K562 (cell line): ENCODE results near the gene SEC22A. TPM values are rescaled to one million over a fixed set of nuclear protein-coding genes. Genes with fewer than 3 reads are reported as not detected.

Source experiments
- ATAC-seq: fragments of 200-7000 bp; cut with Tn5 transposase; 3 replicates; pipeline ENCODE4 v1.9.1; 2020; ENCODE audit warnings: moderate library complexity
- BruUV-seq: library from RNA; stranded (reverse); fragments of 400-500 nt; replicated peaks from 2 replicates; lab custom pipeline; 2021; lab: Mats Ljungman, UMichigan
- CTCF ChIA-PET: fragments of 300-600 bp; formaldehyde crosslinking; extraction: SDS; loops from one replicate; lab custom pipeline; 2021; ENCODE audit warnings: low intra/inter-chr PET ratio; lab: Yijun Ruan, JAX
- POLR2A ChIA-PET: fragments of 300-600, 350-650 bp; sonication (Branson Sonifier 250); formaldehyde crosslinking; extraction: SDS; loops from one replicate; lab custom pipeline; 2021; ENCODE audit warnings: antibody characterized with exemption, inconsistent platforms; lab: Yijun Ruan, JAX
- DNase-seq, 4 experiments: peaks; one replicate each; pipeline versions ENCODE4 v3.0.0 to v3.0.0-alpha.2; 2011 to 2018; ENCODE audit warnings: low spot score in 3 of 4, mixed read lengths in 3 of 4; ENCODE audit errors: extremely low read depth in 1 of 4
- FAIRE-seq: peaks from 2 replicates; lab custom pipeline; 2011; peaks lifted over from hg19 to GRCh38; lab: Jason Lieb, UNC
- H2AFZ ChIP-seq: 2 replicates; pipeline ENCODE4 v1.6.0; 2011; ENCODE audit warnings: low read depth, low read length, control low read depth, inconsistent platforms
- H3K27ac ChIP-seq: fragments of 200-600 bp; 3 replicates; pipeline ENCODE4 v1.8.0; 2011; ENCODE audit warnings: low read depth, mild to moderate bottlenecking, control low read depth, inconsistent platforms, low read length, moderate library complexity, mixed read lengths; ENCODE audit errors: extremely low read depth
- H3K27me3 ChIP-seq, 2 experiments: fragments of 300-600 bp in 1 of 2; 2 replicates in 1 of 2; 3 replicates in 1 of 2; pipeline versions ENCODE4 v1.6.0 to v1.8.0; 2011; ENCODE audit warnings: inconsistent platforms in 2 of 2, low read length in 2 of 2, mild to moderate bottlenecking in 1 of 2, mixed read lengths in 1 of 2, moderate library complexity in 1 of 2; ENCODE audit not compliant: control insufficient read depth in 2 of 2, insufficient read depth in 2 of 2
- H3K36me3 ChIP-seq: fragments of 300-600 bp; 3 replicates; pipeline ENCODE4 v1.8.0; 2011; ENCODE audit warnings: mild to moderate bottlenecking, low read length, inconsistent platforms; ENCODE audit not compliant: control insufficient read depth, insufficient read depth
- H3K4me1 ChIP-seq, 2 experiments: fragments of 200-600 bp in 1 of 2; replicated peaks in 1 of 2; 2 replicates in 1 of 2; 3 replicates in 1 of 2; pipeline versions ENCODE4 v1.5.1 to v1.8.0; 2011; ENCODE audit warnings: inconsistent platforms in 2 of 2, low read length in 2 of 2, mild to moderate bottlenecking in 1 of 2, mixed read lengths in 1 of 2, moderate library complexity in 1 of 2; ENCODE audit not compliant: control insufficient read depth in 2 of 2, insufficient read depth in 2 of 2
- H3K4me2 ChIP-seq: 2 replicates; pipeline ENCODE4 v1.6.1; 2011; ENCODE audit warnings: low read length, control low read depth, inconsistent platforms, mixed read lengths; ENCODE audit not compliant: insufficient read depth
- H3K4me3 ChIP-seq: fragments of 200-600 bp; sonication (generic), shearing (Covaris generic); 2 replicates; pipeline ENCODE4 v1.5.1; 2016; ENCODE audit warnings: control low read depth, inconsistent platforms
- H3K79me2 ChIP-seq: fragments of 200-600 bp; 3 replicates; pipeline ENCODE4 v1.8.0; 2011; ENCODE audit warnings: low read length, inconsistent platforms; ENCODE audit not compliant: control insufficient read depth, insufficient read depth
- H3K9ac ChIP-seq, 2 experiments: 2 replicates each; pipeline versions ENCODE4 v1.6.0 to v1.6.1; 2011; ENCODE audit warnings: low read depth in 2 of 2, low read length in 2 of 2, control low read depth in 1 of 2, inconsistent platforms in 1 of 2, mild to moderate bottlenecking in 1 of 2, mixed read lengths in 1 of 2; ENCODE audit not compliant: insufficient read depth in 1 of 2
- H3K9me1 ChIP-seq: one replicate; pipeline ENCODE4 v1.6.0; 2011; ENCODE audit warnings: inconsistent platforms, mild to moderate bottlenecking, low read length, moderate library complexity; ENCODE audit not compliant: control insufficient read depth, insufficient read depth
- H3K9me3 ChIP-seq: replicated peaks from 2 replicates; pipeline ENCODE4 v1.5.1; 2011; ENCODE audit warnings: low read depth, low read length, inconsistent platforms; ENCODE audit not compliant: control insufficient read depth, insufficient read depth
- H4K20me1 ChIP-seq: replicated peaks from 2 replicates; pipeline ENCODE4 v1.6.1; 2011; ENCODE audit warnings: low read length, inconsistent platforms, mixed read lengths; ENCODE audit not compliant: control insufficient read depth, insufficient read depth
- BRF1 ChIP-seq: IDR thresholded peaks from 3 replicates; pipeline ENCODE4 v1.6.1; 2011; ENCODE audit warnings: borderline replicate concordance, mild to moderate bottlenecking; ENCODE audit not compliant: insufficient read length; ENCODE audit errors: extremely low read depth
- DIDO1 ChIP-seq: fragments of 450-650 bp; IDR thresholded peaks from 2 replicates; pipeline ENCODE4 v1.6.1; 2016; ENCODE audit warnings: low read depth, missing biosample characterization, missing genetic modification characterization
- DNMT1 ChIP-seq: fragments of 450-650 bp; IDR thresholded peaks from 2 replicates; pipeline ENCODE4 v1.6.1; 2016; ENCODE audit warnings: antibody characterized with exemption, mild to moderate bottlenecking
- SMARCA5 ChIP-seq: fragments of 450-650 bp; IDR thresholded peaks from 2 replicates; pipeline ENCODE4 v1.6.1; 2016
- SOX6 ChIP-seq: fragments of 450-650 bp; IDR thresholded peaks from 2 replicates; pipeline ENCODE4 v1.6.1; 2014; ENCODE audit warnings: mild to moderate bottlenecking
- TCF7 ChIP-seq: sonication (generic); IDR thresholded peaks from 2 replicates; pipeline ENCODE4 v1.6.1; 2016; ENCODE audit warnings: antibody characterized with exemption, borderline replicate concordance
- WGBS: fragments of 100-300 bp; shearing (Covaris generic); methylation state at CpG from one replicate; pipeline ENCODE4 v1.1.6; 2016; ENCODE audit warnings: low coverage, mixed read lengths; ENCODE audit not compliant: insufficient coverage; ENCODE audit errors: missing lambda C conversion rate; 5-methylcytosine and 5-hydroxymethylcytosine counted together
- in situ Hi-C: fragments of 300-500 bp; cut with MboI; formaldehyde crosslinking; loops from 4 replicates; pipeline ENCODE4 v1.15.0; 2018; ENCODE audit warnings: inconsistent platforms, mixed read lengths
- intact Hi-C: fragments of 100-400 bp; cut with micrococcal nuclease; formaldehyde crosslinking; loops from 2 replicates; pipeline ENCODE4 v1.14.2; 2022
- polyA plus RNA-seq, 8 experiments: library from polyadenylated mRNA; depleted of rRNA in 4 of 8; stranded (reverse) in 5 of 8; unstranded in 3 of 8; fragments of >200 nt; fragmentation: Nextera tagmentation in 2 of 8; fragmentation: Illumina TruSeq in 1 of 8; extraction: Ambion mirVana in 2 of 8; extraction: Trizol in 1 of 8; gene quantifications; 2 replicates each; pipeline versions ENCODE4 v1.2.1 to v1.2.3, GENCODE V29; 2011 to 2014; ENCODE audit warnings: inconsistent platforms in 1 of 8, missing spikeins in 1 of 8
- total RNA-seq, 7 experiments: library from RNA; depleted of rRNA in 6 of 7; stranded (reverse); fragments of >200 nt in 6 of 7; fragmentation: Illumina TruSeq in 2 of 7; extraction: Trizol in 2 of 7; gene quantifications; 2 replicates each; pipeline versions ENCODE4 v1.2.1 to v1.2.3, GENCODE V29; 2011 to 2021; ENCODE audit warnings: low replicate concordance in 1 of 7
- TF ChIP-seq, protein P1 (sequence below), 2 experiments: fragments of 450-650 bp in 1 of 2; IDR thresholded peaks; 2 replicates each; pipeline ENCODE4 v1.6.1; 2011 to 2017; ENCODE audit warnings: low read depth in 2 of 2, antibody characterized with exemption in 1 of 2, borderline replicate concordance in 1 of 2, low read length in 1 of 2, mild to moderate bottlenecking in 1 of 2, mixed read lengths in 1 of 2; ENCODE audit not compliant: control insufficient read depth in 1 of 2
- TF ChIP-seq, protein P2 (sequence below), 2 experiments: IDR thresholded peaks in 1 of 2; conservative IDR thresholded peaks in 1 of 2; 2 replicates each; pipeline ENCODE4 v1.6.1; 2016; ENCODE audit warnings: low read depth in 2 of 2, mild to moderate bottlenecking in 1 of 2, missing compliant biosample characterization in 1 of 2, missing genetic modification characterization in 1 of 2, moderate library complexity in 1 of 2
- TF ChIP-seq, protein P3 (sequence below): fragments of 150-350 bp; IDR thresholded peaks from 2 replicates; pipeline ENCODE4 v1.6.1; 2014; ENCODE audit warnings: low read depth, mild to moderate bottlenecking, low read length, borderline replicate concordance

Gene SEC22A
- total and polyA plus RNA-seq, 9 of the 15 experiments (the other 6 are each of a cell fraction or from before 2014, with no cell fraction given) = 7.9 to 44.5 (median 20.5) TPM

DNA sequence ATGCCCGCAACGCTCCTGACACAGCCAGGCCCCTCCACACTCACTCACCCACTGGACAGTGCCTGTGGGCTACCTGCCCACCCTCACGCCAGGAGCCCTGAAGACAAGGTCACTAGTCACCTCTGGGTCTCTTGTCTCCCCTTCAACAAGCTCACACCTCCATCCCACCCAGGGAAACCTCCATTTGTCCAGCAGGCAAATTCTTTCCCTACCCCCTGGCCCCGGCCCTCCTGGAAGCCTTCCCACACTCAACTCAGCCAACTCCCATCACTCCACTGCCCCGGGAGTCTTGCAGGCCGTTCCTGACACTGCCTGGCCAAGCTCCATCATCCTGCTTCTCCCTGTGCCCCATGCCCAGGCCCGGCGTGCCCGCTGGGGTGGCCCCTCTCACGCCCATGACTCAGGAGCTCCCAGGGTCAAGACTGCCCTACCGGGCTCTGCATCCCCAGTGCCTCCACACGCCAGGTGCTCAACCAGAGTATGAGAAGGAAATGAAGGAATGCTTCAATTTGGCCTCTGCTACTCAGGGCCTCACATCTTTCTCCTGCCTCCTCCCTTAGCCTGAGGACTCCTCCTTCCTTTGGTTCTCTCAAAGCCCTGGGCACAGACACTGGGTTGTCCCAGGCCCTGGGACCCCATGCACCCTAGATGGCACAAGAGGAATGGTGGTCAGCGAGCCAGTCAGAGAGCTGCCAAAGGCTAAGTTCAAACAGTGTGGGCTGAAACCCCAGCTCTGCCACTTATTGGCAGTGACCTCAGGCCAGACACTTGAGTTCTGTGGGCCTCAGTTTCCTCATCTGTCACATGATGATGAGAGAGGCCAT, 88.6 kb downstream of the SEC22A start (continued):
- TF ChIP-seq, protein P1, sequence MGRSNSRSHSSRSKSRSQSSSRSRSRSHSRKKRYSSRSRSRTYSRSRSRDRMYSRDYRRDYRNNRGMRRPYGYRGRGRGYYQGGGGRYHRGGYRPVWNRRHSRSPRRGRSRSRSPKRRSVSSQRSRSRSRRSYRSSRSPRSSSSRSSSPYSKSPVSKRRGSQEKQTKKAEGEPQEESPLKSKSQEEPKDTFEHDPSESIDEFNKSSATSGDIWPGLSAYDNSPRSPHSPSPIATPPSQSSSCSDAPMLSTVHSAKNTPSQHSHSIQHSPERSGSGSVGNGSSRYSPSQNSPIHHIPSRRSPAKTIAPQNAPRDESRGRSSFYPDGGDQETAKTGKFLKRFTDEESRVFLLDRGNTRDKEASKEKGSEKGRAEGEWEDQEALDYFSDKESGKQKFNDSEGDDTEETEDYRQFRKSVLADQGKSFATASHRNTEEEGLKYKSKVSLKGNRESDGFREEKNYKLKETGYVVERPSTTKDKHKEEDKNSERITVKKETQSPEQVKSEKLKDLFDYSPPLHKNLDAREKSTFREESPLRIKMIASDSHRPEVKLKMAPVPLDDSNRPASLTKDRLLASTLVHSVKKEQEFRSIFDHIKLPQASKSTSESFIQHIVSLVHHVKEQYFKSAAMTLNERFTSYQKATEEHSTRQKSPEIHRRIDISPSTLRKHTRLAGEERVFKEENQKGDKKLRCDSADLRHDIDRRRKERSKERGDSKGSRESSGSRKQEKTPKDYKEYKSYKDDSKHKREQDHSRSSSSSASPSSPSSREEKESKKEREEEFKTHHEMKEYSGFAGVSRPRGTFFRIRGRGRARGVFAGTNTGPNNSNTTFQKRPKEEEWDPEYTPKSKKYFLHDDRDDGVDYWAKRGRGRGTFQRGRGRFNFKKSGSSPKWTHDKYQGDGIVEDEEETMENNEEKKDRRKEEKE (IDR thresholded peaks at IDR 0.05; ENCODE audit: borderline replicate concordance in 1 of 2, control insufficient read depth in 1 of 2, low read depth in 2 of 2, low read length in 1 of 2) = no peak
- TF ChIP-seq BRF1 = no peak

DNA sequence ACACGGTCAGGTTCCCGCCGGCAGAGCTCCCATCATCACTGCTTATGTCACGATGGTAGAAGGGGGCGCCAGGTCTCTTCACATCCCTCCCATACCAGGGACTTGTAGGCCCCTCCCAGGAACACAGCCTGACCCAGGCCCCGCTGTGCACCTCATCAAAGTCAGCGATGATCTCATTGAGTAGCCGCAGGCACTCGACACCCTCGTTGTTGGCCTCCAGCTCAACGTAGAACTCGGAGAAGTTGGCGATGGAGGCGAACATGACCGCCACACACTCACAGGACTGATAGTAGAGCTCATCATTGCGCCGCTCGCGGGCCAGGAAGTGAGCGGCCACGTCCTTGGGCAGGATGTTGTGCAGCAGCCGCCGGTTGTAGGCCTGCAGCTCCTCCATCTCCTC, 89.2 kb downstream of the SEC22A start:
- no peak overlapping the region for H3K4me2 ChIP-seq
- intact Hi-C loops (no loop called here), in situ Hi-C loops (no loop called here)
- H3K4me1 ChIP-seq = no peaks in the 10 kb centered on the region; a peak in 1 of 5 replicates
- BruUV-seq = no TSS peak
- WGBS = under 1% methylated on average over 23 of the region's 23 CpGs
- H3K27ac ChIP-seq = no peak overlapping the region
- H3K9me1 ChIP-seq = no peaks in the 10 kb centered on the region
- H3K27me3 ChIP-seq = peaks cover 0 to 69% of the 10 kb centered on the region in 2 experiments; a peak in 3 of 5 replicates
- H3K79me2 ChIP-seq = no peaks in the 10 kb centered on the region
- H4K20me1 ChIP-seq = peaks cover 8% of the 10 kb centered on the region; the same call in 1 of the 2 replicates
- no peak overlapping the region for H3K9ac ChIP-seq
- ATAC-seq (no peak), FAIRE-seq (no peak), DNase-seq (no peak)
- no peaks in the 10 kb centered on the region for H3K9me3 ChIP-seq
- H3K36me3 ChIP-seq = no peaks in the 10 kb centered on the region
- POLR2A ChIA-PET = interaction anchor here (0.7 to 0.9 kb wide), 2 partner anchors 9 to 15 kb away, joined by 3 read pairs; no protein-coding TSS in a partner anchor
- no peak overlapping the region for H2AFZ ChIP-seq
- CTCF ChIA-PET = no interaction called here
- H3K4me3 ChIP-seq = no peak overlapping the region
- TF ChIP-seq SMARCA5 = no peak
- no peak for TF ChIP-seq TCF7
- TF ChIP-seq DIDO1 (tag) = no peak
- no peak for TF ChIP-seq DNMT1
- no peak for TF ChIP-seq SOX6
- TF ChIP-seq, protein P2, sequence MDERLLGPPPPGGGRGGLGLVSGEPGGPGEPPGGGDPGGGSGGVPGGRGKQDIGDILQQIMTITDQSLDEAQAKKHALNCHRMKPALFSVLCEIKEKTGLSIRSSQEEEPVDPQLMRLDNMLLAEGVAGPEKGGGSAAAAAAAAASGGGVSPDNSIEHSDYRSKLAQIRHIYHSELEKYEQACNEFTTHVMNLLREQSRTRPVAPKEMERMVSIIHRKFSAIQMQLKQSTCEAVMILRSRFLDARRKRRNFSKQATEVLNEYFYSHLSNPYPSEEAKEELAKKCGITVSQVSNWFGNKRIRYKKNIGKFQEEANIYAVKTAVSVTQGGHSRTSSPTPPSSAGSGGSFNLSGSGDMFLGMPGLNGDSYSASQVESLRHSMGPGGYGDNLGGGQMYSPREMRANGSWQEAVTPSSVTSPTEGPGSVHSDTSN (CRISPR knock-in tag; IDR thresholded peaks at IDR 0.05; ENCODE audit: low read depth) = no peak
- TF ChIP-seq, protein P2 (tag; conservative IDR thresholded peaks at IDR 0.05; ENCODE audit: low read depth) = no peak
- TF ChIP-seq, protein P3, sequence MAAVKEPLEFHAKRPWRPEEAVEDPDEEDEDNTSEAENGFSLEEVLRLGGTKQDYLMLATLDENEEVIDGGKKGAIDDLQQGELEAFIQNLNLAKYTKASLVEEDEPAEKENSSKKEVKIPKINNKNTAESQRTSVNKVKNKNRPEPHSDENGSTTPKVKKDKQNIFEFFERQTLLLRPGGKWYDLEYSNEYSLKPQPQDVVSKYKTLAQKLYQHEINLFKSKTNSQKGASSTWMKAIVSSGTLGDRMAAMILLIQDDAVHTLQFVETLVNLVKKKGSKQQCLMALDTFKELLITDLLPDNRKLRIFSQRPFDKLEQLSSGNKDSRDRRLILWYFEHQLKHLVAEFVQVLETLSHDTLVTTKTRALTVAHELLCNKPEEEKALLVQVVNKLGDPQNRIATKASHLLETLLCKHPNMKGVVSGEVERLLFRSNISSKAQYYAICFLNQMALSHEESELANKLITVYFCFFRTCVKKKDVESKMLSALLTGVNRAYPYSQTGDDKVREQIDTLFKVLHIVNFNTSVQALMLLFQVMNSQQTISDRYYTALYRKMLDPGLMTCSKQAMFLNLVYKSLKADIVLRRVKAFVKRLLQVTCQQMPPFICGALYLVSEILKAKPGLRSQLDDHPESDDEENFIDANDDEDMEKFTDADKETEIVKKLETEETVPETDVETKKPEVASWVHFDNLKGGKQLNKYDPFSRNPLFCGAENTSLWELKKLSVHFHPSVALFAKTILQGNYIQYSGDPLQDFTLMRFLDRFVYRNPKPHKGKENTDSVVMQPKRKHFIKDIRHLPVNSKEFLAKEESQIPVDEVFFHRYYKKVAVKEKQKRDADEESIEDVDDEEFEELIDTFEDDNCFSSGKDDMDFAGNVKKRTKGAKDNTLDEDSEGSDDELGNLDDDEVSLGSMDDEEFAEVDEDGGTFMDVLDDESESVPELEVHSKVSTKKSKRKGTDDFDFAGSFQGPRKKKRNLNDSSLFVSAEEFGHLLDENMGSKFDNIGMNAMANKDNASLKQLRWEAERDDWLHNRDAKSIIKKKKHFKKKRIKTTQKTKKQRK = no peak
